ENCODE data around the gene FABP1. TPM values are rescaled to one million over a fixed set of nuclear protein-coding genes. Genes with fewer than 3 reads are reported as not detected.

FABP1 gene
- total and polyA plus RNA-seq, 2 of the 8 experiments (the other 6 are each of a cell fraction or from before 2014, with no cell fraction given), result 0.09 TPM; not detected in 1

DNA sequence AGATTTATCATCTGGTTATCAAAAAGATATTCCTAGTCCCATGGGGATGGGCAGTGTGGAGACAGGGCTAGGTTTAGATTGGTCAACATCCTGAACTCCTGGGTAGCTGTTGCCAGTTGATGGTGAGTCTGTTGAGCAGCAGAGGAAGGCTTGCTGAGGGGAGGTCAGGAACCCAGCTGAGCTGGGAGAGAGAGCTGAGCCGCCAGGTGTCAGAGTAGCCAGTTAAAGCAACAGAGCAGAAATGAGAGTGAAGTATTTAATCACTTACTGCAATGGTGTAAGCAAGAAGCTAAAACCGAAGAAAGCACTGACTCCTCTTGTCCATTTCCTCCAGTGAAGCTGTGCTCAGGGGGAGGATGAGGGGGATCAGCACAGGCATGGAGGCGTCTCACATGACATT lies 30.7 kb downstream of the FABP1 start:
- Histone ChIP-seq H3K4me2 (ENCODE audit: insufficient read depth in 1 of 2, low read depth in 2 of 2, low read length in 2 of 2) (no peak overlapping the region), H4K8ac (ENCODE audit: extremely low read depth, insufficient read depth, low read length) (no peak overlapping the region), H3K27ac (ENCODE audit: low read depth, low read length) (no peak overlapping the region), H3K36me3 (ENCODE audit: control insufficient read depth in 2 of 4, insufficient read depth in 4 of 4, low read length in 3 of 4) (no peaks in the 10 kb centered on the region), H3K23ac (ENCODE audit: insufficient read length) (no peak overlapping the region), H3K9me3 (ENCODE audit: insufficient read depth in 2 of 2, low read depth in 1 of 2, low read length in 1 of 2) (no peaks in the 10 kb centered on the region), H2BK5ac (ENCODE audit: low read depth, low read length) (no peak overlapping the region), H2BK15ac (ENCODE audit: low read length) (no peak overlapping the region), H3K18ac (ENCODE audit: extremely low read depth, low read length) (no peak overlapping the region), H2BK12ac (ENCODE audit: low read depth, low read length) (no peak overlapping the region), H4K91ac (replicated peaks; ENCODE audit: insufficient read length, low read length) (no peak overlapping the region), H2AFZ (ENCODE audit: low read length) (peak overlapping the region; percentile 72; the same call in 1 of the 2 replicates), H2BK120ac (replicated peaks; ENCODE audit: low read depth, low read length) (no peak overlapping the region), H3K9ac (replicated peaks in 1 of 4; ENCODE audit: extremely low read depth in 1 of 4, low read depth in 3 of 4, low read length in 3 of 4) (no peak overlapping the region), H3K4ac (replicated peaks; ENCODE audit: insufficient read length, low read depth, low read length) (no peak overlapping the region), H3K4me3 (ENCODE audit: extremely low read depth in 1 of 4, insufficient read depth in 2 of 4, low read depth in 3 of 4, low read length in 4 of 4) (no peak overlapping the region), H3K56ac (replicated peaks; ENCODE audit: insufficient read length, low read depth, low read length) (no peak overlapping the region), H3K79me2 (ENCODE audit: control insufficient read depth in 1 of 2, insufficient read depth in 2 of 2, low read length in 2 of 2) (no peaks in the 10 kb centered on the region), H4K20me1 (replicated peaks in 1 of 2; ENCODE audit: control insufficient read depth in 1 of 2, insufficient read depth in 2 of 2, low read length in 2 of 2) (no peaks in the 10 kb centered on the region), H3K14ac (ENCODE audit: insufficient read length) (no peak overlapping the region), H3K27me3 (replicated peaks in 1 of 4; ENCODE audit: control insufficient read depth in 3 of 4, extremely low read depth in 1 of 4, insufficient read depth in 3 of 4, low read length in 3 of 4) (no peaks in the 10 kb centered on the region), H4K5ac (ENCODE audit: insufficient read length, low read depth, low read length) (no peak overlapping the region), H2BK20ac (ENCODE audit: low read length) (no peak overlapping the region), H3K4me1 (replicated peaks in 1 of 4; ENCODE audit: control insufficient read depth in 3 of 4, insufficient read depth in 4 of 4, low read length in 3 of 4) (peaks cover 0 to 12% (median 3%) of the 10 kb centered on the region in 4 experiments; a peak in 5 of 7 replicates), H3K79me1 (ENCODE audit: low read depth, low read length) (no peaks in the 10 kb centered on the region), H2AK5ac (ENCODE audit: low read depth, low read length) (no peak overlapping the region), H3K23me2 (ENCODE audit: low read depth, low read length) (no peaks in the 10 kb centered on the region)
- FAIRE-seq, result no peak
- 73% methylated on average over 3 of the region's 3 CpGs; no CpG with 5 or more reads in 1 of the 2 experiments for WGBS, 2 experiments (ENCODE audit: extremely low coverage in 1 of 2, insufficient coverage in 1 of 2, insufficient read length in 1 of 2, insufficient replicate concordance in 2 of 2, low coverage in 1 of 2, low lambda C conversion rate in 2 of 2, missing lambda C conversion rate in 1 of 2)
- ChIA-PET CTCF (ENCODE audit: partially characterized antibody) (interaction anchor here (1.2 to 4.2 kb wide), 4 partner anchors 11 to 577 kb away, joined by 3 to 26 read pairs (median 4); no protein-coding TSS in a partner anchor), POLR2A (ENCODE audit: partially characterized antibody) (no interaction called here)
- DNase-seq (ENCODE audit: low read depth in 1 of 2, low spot score in 2 of 2), result no peak
- TF ChIP-seq KDM1A (IDR thresholded peaks at IDR 0.05; ENCODE audit: borderline replicate concordance, low read length) (no peak), SIN3A (conservative IDR thresholded peaks at IDR 0.05 in 1 of 2, IDR thresholded peaks at IDR 0.05 in 1 of 2; ENCODE audit: low read depth in 1 of 2, low read length in 2 of 2) (no peak), SAP30 (IDR thresholded peaks at IDR 0.05; ENCODE audit: insufficient read depth, insufficient replicate concordance, low read length) (no peak), FOSL1 (IDR thresholded peaks at IDR 0.05; ENCODE audit: insufficient read depth, low read depth, low read length) (no peak), RAD21 (IDR thresholded peaks at IDR 0.05 in 1 of 2, conservative IDR thresholded peaks at IDR 0.05 in 1 of 2; ENCODE audit: low read depth in 2 of 2, low read length in 2 of 2) (no peak), EP300 (IDR thresholded peaks at IDR 0.05; ENCODE audit: borderline replicate concordance in 1 of 2, low read depth in 2 of 2, low read length in 2 of 2) (no peak), CREB1 (IDR thresholded peaks at IDR 0.05) (no peak), TBP (IDR thresholded peaks at IDR 0.05; ENCODE audit: low read depth, low read length) (no peak), CTBP2 (IDR thresholded peaks at IDR 0.05; ENCODE audit: borderline replicate concordance, insufficient read depth, insufficient read length, low read length) (no peak), PHF8 (conservative IDR thresholded peaks at IDR 0.05; ENCODE audit: low read depth, low read length) (no peak), HDAC2 (IDR thresholded peaks at IDR 0.05; ENCODE audit: borderline replicate concordance in 1 of 2, low read depth in 2 of 2, low read length in 2 of 2) (no peak)
- TF ChIP-seq, protein P1, sequence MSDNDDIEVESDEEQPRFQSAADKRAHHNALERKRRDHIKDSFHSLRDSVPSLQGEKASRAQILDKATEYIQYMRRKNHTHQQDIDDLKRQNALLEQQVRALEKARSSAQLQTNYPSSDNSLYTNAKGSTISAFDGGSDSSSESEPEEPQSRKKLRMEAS (IDR thresholded peaks at IDR 0.05), result no peak

Measured in H1 (cell line).